ENCODE results near the gene TPRX2. TPM values are rescaled to one million over a fixed set of nuclear protein-coding genes. Genes with fewer than 3 reads are reported as not detected.
A peak's percentile ranks its signal among the peaks of the same experiment; 100 is the strongest.

TPRX2 gene
- total and polyA plus RNA-seq, 2 of the 13 experiments (the other 11 are each of a cell fraction or from before 2014, with no cell fraction given), result not detected

DNA sequence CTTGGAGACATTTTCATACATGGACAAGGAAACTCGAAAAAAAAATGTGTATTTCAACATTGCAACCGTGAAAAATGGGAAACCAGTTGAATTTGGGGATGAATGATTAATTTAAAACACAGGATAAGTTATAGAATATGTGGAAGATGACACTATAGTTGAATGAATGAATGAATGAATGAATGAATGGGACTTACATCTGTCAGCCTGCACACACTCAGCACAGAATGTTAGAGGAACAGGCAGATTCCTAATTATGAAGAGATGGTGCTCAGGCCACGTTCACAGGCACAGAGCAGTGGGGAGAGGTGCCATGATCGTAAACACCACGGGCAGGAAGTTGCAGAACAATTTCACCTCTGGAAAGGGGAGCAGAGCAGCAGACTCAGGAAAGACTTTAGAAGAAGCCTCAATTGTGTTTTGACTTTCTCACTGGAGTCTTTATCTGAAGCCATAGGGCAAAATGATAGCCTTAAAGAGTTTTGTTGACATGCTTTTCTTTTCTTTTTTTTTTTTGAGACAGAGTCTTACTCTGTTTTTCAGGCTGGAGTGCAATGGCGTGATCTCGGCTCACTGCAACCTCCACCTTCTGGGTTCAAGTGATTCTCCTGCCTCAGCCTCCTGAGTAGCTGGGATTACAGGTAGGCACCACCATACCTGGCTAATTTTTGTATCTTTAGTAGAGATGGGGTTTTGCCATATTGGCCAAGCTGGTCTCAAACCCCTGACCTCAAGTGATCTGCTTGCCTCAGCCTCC, 32.0 kb downstream of the TPRX2 start:
- intact Hi-C loops (cut with micrococcal nuclease; ENCODE audit: unreplicated experiment) (no loop called here), in situ Hi-C loops (cut with HindIII; ENCODE audit: extremely low pct_ligation_motif_present, low pct_unique_long_range_greater_than_20kb) (no loop called here)
- Histone ChIP-seq H3K79me2 (ENCODE audit: insufficient read depth, low read length) (no peaks in the 10 kb centered on the region), H3K27ac (ENCODE audit: extremely low read length, insufficient read depth, low read length) (peak overlapping the region; percentile 99), H3K9ac (ENCODE audit: insufficient read depth, low read depth, low read length) (peak overlapping the region; percentile 89), H3K4me3 (replicated peaks in 1 of 3; ENCODE audit: insufficient read depth in 1 of 3, low read depth in 2 of 3, low read length in 3 of 3) (peak overlapping the region in 2 of 3 experiments; percentile 18 to 47; a peak in 3 of 6 replicates), H3K4me2 (ENCODE audit: low read depth, low read length) (peak overlapping the region; percentile 86), H3K4me1 (ENCODE audit: insufficient read depth, low read length) (peaks cover 76% of the 10 kb centered on the region), H3K9me3 (ENCODE audit: low read length) (no peaks in the 10 kb centered on the region), H4K20me1 (ENCODE audit: insufficient read depth, low read length) (no peaks in the 10 kb centered on the region), H2AFZ (ENCODE audit: low read length) (no peak overlapping the region), H3K27me3 (ENCODE audit: control insufficient read depth in 1 of 2, insufficient read depth in 2 of 2, low read length in 2 of 2) (no peaks in the 10 kb centered on the region; a peak in 1 of 5 replicates), H3K36me3 (replicated peaks in 1 of 2; ENCODE audit: control insufficient read depth in 1 of 2, insufficient read depth in 2 of 2, low read length in 2 of 2) (no peaks in the 10 kb centered on the region)
- WGBS (ENCODE audit: low lambda C conversion rate), result 63% methylated on average over 7 of the region's 7 CpGs
- FAIRE-seq (no peak), ATAC-seq (no peak), DNase-seq (ENCODE audit: low spot score) (no peak)
- no TSS peak for BruUV-seq (replicated peaks)
- POLR2A ChIA-PET, result interaction anchor here (1.2 to 1.5 kb wide), 2 partner anchors 19 to 634 kb away, joined by 3 to 6 read pairs; partner anchors contain the start of gene CCDC9
- CTCF ChIA-PET (ENCODE audit: low intra/inter-chr PET ratio, low total read pairs), result no interaction called here
- TF ChIP-seq ZNF317 (CRISPR knock-in tag; IDR thresholded peaks at IDR 0.05) (0 out of 2 replicates have a peak, but pooled peaks have one; percentile 20), MYC (CRISPR knock-in tag; IDR thresholded peaks at IDR 0.05; ENCODE audit: borderline replicate concordance) (0 out of 2 replicates have a peak, but pooled peaks have one; percentile 14), FOXA3 (CRISPR knock-in tag; IDR thresholded peaks at IDR 0.05) (0 out of 2 replicates have a peak, but pooled peaks have one; percentile 36), ADNP (CRISPR knock-in tag; IDR thresholded peaks at IDR 0.05) (0 out of 2 replicates have a peak, but pooled peaks have one; percentile 12), TBX2 (CRISPR knock-in tag; IDR thresholded peaks at IDR 0.05; ENCODE audit: borderline replicate concordance) (no peak), ZEB1 (IDR thresholded peaks at IDR 0.05; ENCODE audit: insufficient replicate concordance, low read depth) (no peak), ZBTB38 (CRISPR knock-in tag; IDR thresholded peaks at IDR 0.05) (peak; percentile 94), ZNF431 (CRISPR knock-in tag; IDR thresholded peaks at IDR 0.05; ENCODE audit: borderline replicate concordance, low read depth) (no peak), MED1 (CRISPR knock-in tag; IDR thresholded peaks at IDR 0.05) (peak; percentile 61), HOXA3 (CRISPR knock-in tag; IDR thresholded peaks at IDR 0.05) (no peak), ZNF24 (IDR thresholded peaks at IDR 0.05) (peak; percentile 91)
- TF ChIP-seq, protein P1, sequence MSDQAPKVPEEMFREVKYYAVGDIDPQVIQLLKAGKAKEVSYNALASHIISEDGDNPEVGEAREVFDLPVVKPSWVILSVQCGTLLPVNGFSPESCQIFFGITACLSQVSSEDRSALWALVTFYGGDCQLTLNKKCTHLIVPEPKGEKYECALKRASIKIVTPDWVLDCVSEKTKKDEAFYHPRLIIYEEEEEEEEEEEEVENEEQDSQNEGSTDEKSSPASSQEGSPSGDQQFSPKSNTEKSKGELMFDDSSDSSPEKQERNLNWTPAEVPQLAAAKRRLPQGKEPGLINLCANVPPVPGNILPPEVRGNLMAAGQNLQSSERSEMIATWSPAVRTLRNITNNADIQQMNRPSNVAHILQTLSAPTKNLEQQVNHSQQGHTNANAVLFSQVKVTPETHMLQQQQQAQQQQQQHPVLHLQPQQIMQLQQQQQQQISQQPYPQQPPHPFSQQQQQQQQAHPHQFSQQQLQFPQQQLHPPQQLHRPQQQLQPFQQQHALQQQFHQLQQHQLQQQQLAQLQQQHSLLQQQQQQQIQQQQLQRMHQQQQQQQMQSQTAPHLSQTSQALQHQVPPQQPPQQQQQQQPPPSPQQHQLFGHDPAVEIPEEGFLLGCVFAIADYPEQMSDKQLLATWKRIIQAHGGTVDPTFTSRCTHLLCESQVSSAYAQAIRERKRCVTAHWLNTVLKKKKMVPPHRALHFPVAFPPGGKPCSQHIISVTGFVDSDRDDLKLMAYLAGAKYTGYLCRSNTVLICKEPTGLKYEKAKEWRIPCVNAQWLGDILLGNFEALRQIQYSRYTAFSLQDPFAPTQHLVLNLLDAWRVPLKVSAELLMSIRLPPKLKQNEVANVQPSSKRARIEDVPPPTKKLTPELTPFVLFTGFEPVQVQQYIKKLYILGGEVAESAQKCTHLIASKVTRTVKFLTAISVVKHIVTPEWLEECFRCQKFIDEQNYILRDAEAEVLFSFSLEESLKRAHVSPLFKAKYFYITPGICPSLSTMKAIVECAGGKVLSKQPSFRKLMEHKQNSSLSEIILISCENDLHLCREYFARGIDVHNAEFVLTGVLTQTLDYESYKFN (CRISPR knock-in tag; conservative IDR thresholded peaks at IDR 0.05), result 0 out of 2 replicates have a peak, but pooled peaks have one; percentile 28
- TF ChIP-seq, protein P2, sequence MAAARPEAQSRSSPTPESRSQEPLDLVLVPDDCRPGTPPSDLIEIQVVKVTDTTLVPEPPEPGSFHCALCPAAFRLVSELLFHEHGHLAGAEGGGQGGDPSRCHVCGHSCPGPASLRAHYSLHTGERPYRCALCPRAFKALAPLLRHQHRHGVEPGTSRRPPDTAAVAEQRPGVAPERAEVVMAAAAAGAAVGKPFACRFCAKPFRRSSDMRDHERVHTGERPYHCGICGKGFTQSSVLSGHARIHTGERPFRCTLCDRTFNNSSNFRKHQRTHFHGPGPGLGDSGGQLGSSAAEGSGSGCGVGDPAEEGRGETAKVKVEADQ (CRISPR knock-in tag; IDR thresholded peaks at IDR 0.05; ENCODE audit: borderline replicate concordance), result no peak
- TF ChIP-seq, protein P3, sequence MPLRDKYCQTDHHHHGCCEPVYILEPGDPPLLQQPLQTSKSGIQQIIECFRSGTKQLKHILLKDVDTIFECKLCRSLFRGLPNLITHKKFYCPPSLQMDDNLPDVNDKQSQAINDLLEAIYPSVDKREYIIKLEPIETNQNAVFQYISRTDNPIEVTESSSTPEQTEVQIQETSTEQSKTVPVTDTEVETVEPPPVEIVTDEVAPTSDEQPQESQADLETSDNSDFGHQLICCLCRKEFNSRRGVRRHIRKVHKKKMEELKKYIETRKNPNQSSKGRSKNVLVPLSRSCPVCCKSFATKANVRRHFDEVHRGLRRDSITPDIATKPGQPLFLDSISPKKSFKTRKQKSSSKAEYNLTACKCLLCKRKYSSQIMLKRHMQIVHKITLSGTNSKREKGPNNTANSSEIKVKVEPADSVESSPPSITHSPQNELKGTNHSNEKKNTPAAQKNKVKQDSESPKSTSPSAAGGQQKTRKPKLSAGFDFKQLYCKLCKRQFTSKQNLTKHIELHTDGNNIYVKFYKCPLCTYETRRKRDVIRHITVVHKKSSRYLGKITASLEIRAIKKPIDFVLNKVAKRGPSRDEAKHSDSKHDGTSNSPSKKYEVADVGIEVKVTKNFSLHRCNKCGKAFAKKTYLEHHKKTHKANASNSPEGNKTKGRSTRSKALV (CRISPR knock-in tag; IDR thresholded peaks at IDR 0.05), result no peak
- TF ChIP-seq, protein P4, sequence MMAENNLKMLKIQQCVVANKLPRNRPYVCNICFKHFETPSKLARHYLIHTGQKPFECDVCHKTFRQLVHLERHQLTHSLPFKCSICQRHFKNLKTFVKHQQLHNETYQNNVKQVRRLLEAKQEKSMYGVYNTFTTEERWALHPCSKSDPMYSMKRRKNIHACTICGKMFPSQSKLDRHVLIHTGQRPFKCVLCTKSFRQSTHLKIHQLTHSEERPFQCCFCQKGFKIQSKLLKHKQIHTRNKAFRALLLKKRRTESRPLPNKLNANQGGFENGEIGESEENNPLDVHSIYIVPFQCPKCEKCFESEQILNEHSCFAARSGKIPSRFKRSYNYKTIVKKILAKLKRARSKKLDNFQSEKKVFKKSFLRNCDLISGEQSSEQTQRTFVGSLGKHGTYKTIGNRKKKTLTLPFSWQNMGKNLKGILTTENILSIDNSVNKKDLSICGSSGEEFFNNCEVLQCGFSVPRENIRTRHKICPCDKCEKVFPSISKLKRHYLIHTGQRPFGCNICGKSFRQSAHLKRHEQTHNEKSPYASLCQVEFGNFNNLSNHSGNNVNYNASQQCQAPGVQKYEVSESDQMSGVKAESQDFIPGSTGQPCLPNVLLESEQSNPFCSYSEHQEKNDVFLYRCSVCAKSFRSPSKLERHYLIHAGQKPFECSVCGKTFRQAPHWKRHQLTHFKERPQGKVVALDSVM (CRISPR knock-in tag; IDR thresholded peaks at IDR 0.05), result peak; percentile 35; the same call in 1 of the 2 replicates
